Esophagus muscularis mucosa (tissue), 3 donors: ENCODE results near the gene NKAIN4.

Experiments
- POLR2A ChIP-seq: fragments of 450-650 bp; IDR thresholded peaks from one replicate; pipeline ENCODE4 v1.6.1; 2017; ENCODE audit warnings: antibody characterized with exemption, moderate library complexity, mild to moderate bottlenecking, low read depth
- TF ChIP-seq, protein P1 (sequence below), 3 experiments: fragments of 200-600 bp in 2 of 3; fragments of 450-650 bp in 1 of 3; sonication (generic) in 2 of 3; IDR thresholded peaks; one replicate each; pipeline ENCODE4 v1.5.1; 2017 to 2019; ENCODE audit warnings: antibody characterized with exemption in 3 of 3, mild to moderate bottlenecking in 2 of 3, moderate library complexity in 1 of 3

DNA sequence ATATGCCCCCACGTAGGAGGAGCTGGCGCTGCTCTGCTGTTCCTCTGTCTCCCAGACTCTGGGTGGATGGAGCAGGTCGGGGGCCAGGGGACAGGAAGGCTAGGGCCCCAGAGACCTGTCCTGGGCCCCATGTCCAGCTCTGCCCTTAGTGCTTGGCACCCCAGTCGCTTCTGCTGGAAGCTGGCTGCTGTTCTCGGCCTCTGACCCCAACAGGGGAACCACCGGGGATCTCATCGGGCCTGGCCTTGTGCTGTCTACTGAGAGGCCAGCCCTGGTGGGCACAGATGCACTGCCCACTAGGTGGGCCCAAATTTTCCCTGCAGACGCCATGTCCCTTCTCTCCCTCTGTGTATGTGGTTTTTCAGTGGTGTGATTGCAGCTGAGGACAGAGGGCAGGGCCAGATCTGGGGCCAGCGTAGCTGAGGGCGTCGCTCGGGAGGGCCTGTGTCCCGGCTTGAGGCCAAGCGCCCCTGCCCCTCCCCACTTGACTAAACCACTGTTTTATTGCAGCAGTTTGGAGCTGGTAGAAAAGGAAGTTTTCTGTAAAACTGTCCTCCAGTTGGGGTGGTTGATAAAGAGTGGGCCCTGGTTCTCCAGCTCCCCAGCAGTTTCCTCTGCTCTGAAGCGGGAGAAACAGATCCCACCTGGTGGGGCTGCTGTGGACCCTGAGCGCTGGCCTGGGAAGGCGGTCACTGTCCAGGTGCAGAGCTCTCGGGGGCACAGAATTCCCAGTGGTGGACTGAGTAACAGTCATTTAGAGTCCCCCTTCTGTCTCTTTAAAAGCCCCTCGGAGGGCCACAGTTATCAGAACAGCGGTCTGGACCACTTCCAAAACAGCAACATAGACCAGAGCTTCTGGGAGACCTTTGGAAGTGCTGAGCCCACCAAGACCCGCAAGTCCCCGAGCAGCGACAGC lies 32.8 kb upstream of the NKAIN4 start:
- TF ChIP-seq, protein P1, sequence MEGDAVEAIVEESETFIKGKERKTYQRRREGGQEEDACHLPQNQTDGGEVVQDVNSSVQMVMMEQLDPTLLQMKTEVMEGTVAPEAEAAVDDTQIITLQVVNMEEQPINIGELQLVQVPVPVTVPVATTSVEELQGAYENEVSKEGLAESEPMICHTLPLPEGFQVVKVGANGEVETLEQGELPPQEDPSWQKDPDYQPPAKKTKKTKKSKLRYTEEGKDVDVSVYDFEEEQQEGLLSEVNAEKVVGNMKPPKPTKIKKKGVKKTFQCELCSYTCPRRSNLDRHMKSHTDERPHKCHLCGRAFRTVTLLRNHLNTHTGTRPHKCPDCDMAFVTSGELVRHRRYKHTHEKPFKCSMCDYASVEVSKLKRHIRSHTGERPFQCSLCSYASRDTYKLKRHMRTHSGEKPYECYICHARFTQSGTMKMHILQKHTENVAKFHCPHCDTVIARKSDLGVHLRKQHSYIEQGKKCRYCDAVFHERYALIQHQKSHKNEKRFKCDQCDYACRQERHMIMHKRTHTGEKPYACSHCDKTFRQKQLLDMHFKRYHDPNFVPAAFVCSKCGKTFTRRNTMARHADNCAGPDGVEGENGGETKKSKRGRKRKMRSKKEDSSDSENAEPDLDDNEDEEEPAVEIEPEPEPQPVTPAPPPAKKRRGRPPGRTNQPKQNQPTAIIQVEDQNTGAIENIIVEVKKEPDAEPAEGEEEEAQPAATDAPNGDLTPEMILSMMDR (IDR thresholded peaks at IDR 0.05), result no peak
- TF ChIP-seq POLR2A, result no peak
